Measurements from ENCODE around the gene TLR1.
"Not testable (repeated sequence)": the region's sequence is repeated elsewhere in the genome, so short reads cannot be mapped to it uniquely, and the experiment has no call there.

Gene TLR1

DNA sequence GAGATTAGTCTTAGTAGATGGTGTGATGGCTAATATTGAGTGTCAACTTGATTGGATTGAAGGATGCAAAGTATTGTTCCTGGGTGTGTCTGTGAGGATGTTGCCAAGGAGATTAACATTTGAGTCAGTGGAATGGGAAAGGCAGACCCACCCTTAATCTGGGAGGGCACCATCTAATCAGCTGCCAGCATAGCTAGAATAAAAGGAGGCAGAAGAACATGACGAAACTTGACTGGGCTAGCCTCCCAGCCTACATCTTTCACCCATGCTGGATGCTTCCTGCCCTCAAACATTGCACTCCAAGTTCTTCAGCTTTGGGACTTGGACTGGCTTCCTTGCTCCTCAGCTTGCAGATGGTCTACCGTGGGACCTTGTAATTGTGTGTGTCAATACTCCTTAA is 34.3 kb downstream of the TLR1 start:
- DNase-seq: not testable (repeated sequence)

DNA sequence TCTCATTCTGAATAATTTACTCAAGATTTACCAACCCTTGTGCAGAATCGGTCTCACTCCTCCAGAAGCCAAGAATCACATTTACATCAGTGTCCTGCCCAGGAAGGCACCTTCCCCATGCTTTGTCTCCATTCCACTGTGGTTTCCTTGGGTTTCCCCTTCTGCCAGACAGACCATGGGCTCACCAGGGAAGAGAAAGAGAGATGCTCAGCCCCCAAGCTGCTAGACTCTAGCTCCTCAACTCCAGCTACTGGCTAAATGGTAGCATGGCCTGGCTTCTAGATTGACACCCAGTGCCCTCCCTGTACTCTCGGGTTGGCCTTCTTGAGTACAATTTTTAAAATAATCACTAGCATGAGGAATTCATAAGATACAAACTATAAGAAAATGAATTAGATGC is 34.7 kb downstream of the TLR1 start:
- DNase-seq: no peak

DNA sequence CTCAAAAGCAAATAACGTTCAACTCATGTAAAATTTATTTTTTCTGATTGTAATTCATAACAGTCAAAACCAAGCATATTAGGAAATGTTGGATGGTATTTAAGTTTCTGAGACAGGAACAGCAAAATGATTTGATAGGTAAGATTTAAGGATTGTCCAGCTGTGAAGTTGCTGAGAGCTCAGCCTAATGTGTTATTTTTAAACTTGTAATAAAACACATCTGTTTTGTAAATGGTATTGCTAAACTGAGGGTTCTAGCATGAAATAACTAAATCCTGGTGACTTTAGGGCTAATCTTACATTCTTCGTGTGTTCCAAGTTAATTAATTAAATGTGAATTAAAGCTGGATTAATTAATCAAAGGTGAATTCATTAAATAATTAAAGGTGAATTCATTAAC is 35.1 kb downstream of the TLR1 start:
- DNase-seq: no peak

DNA sequence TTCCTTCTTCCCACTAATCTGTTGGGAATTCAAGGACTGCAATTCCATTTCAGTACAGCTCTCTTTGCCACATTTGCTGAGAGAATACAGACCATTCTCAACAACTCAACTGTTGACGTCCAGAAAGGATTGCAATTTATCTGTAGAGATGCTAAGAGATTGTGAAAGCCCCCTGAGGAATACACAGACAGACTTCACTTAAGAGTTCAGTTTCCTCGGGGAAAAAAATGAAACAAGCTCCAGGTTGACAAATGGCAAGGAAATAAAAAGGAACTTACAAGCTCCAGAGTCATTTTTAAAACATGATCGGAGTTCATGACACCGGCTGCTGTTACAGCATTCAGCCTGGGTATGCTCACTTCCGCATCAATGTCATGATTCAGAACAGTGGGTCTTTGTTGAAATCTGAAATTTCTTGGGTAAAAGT is 35.6 kb downstream of the TLR1 start:
- DNase-seq: no peak

DNA sequence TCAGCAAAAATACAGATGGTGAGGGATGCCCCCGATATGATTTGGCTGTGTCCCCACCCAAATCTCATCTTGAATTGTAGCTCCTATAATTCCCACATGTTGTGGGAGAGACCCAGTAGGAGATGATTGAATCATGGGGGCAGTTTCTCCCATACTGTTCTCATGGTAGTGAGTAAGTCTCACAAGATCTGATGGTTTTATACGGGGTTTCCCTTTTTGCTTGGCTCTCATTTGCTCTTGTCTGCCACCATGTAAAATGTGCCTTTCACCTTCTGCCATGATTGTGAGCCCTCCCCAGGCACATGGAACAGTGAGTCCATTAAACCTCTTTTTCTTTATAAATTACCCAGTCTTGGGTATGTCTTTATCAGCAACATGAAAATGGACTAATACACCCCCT is 37.7 kb downstream of the TLR1 start:
- not testable (repeated sequence) for DNase-seq

DNA sequence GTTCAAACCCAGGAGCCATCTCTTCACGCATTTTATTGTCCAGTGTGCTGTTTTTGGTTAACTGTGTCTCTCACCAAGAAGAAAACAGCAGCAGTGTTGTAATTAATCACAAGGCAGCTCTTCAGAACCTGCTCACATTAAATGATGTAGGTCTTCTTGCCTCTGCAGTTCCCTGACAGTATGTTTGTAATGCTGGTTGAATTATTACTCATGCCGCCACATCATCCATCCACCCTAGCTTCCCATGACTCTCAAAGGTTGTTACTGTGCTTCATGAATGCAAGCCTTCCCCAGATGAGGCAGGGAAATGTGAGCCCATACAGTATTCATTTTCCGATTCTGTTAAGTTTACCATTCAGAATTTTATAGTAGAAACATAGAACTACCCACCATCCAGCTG is 39.2 kb downstream of the TLR1 start:
- no peak for DNase-seq

DNA sequence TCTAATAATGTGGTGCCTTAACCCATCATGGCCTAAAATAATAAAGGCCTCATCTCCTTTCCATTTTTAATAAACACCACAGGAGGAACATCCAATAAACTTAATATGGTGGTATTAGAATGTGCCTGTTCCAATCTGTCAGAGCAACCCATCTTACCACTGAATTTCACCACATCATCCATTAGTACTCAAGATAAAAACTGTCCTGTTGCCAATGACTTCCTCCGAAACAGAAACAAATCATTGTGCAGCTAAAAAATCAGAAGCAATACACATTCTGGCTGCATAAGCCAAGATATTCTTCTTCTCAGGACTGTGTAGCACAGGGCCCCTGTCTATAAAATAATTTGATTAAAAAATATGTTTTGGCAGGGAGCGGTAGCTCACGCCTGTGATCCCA is 40.3 kb downstream of the TLR1 start:
- no peak for DNase-seq

DNA sequence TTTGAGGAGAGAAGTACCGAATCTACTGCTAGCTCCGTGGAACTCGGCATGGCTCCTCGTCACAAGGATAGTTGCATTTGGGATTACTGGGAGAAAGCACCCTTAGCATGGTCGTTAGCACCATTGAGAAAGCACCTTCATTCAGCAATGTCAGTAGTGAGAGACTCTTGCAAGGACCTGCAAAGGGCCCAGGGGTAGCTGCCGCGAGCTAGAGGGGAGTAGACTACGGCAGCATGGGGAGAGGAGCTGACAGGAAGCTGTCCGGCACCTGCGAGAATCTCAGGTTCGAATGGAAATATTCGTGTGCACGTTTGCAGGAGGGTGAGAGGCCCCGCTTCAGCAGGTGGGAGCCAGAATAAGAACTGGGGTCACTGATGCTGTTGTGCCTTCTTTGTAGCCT is 42.0 kb downstream of the TLR1 start:
- DNase-seq: no peak

DNA sequence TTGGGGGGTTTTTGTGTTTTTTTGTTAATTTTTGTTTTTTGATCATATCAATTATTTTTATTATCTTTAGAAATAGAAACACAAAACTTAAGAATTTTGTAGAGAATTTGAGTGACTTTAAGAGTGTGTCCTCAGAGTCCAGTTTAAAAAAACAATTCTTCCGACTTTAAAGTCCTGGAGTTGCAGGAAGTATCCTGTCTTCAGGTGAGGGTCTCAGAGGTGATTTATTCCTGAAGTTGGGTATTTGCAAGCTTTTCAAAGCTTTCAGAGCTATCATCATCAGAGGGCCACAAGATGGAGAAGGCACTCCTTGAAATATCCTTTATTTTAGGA is 44.8 kb downstream of the TLR1 start:
- DNase-seq: no peak

DNA sequence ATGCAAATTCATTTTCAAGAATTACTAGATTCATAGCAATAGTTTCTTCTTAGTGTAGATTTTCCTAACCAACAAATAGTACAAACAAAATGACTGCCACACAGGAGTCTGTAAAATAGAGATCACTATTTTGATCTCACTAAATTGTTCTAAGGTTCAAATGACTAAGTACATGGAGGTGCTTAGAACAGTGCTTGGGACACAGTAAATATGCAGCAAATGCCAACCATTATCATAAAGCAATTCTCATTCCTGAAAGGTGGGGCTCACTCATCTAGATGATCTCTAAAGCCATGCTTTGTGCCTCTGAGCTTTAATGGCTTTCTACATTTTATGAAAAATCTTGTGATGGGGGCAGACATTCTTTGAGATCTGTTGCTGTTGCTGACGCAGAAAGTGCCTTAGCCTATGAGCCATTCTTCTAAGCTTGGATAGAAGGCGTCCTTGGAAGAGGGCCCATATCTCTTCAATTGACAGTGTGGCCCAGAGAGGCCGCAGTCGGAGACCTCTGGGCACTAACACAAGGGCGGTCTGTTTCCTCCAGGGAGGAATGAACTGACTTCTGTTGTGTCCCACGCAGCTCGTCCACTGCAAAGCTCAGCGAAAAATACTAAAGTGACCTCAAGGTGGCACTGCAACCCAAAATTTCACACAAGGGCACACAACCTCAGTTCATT is 45.3 kb downstream of the TLR1 start:
- DNase-seq: peak; percentile 75

DNA sequence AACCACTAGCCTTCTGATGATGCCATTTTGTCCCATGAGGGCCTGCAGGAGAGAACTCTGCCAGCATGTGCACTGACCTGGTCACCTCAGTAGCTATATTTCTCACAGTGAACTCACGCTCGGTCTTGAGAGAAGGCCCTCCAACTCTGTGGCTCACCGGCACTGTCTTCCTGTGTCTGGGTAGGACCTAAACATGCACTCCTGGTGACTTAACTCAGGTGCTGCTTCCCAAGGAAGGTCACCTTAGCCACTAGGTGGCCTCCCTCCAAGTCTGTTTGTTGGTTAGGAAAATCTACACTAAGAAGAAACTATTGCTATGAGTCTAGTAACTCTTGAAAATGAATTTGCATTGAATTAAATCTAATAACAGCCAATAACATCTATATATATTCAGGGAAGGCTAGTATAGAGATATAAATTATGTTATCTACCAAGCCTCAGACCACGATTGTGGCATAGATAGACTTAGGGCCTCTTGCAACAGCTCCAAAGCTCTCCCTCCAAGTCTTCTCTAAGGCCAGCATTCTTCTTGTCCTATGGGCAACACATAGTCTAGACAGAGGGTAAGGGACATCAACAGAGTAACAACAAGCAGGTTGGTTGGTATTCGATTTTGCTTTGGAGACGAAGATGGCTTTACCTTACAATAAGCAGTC is 46.5 kb downstream of the TLR1 start:
- peak; percentile 17 for DNase-seq

DNA sequence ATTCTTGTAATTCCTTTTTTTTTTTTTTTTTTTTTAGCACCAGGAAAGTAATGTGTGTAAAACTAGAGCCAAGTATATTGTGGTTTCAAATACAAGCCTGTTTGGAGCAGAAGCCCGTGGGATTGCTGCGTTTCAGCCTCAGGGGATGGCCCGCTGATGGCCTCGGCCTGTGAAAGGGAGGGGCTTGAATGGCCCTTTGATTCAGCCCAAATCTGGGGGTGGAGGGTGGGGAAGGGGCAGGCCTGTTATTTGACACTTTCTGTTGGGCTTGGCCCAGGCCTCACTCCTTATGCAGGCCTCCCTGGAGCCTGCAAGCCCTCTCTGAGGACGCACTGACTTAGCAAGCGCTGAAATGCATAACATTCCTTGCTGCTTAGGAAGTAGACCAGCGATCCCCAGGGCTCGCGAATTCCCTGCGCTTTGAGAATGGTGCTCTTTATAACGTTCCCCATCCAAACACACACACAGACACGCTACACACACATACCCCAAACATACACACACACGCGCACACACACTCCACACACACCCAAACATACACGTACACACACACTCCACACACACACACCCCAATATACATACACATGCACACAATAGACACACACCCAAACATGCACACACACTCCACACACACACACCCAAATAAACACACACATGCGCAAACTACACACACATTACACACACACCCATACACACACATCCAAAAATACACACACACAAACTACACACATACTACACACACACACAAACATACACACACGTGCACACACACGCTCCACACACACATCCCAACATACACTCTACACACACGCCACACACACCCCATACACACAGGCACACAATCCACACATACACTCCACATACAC is 51.4 kb downstream of the TLR1 start:
- no peak for DNase-seq

DNA sequence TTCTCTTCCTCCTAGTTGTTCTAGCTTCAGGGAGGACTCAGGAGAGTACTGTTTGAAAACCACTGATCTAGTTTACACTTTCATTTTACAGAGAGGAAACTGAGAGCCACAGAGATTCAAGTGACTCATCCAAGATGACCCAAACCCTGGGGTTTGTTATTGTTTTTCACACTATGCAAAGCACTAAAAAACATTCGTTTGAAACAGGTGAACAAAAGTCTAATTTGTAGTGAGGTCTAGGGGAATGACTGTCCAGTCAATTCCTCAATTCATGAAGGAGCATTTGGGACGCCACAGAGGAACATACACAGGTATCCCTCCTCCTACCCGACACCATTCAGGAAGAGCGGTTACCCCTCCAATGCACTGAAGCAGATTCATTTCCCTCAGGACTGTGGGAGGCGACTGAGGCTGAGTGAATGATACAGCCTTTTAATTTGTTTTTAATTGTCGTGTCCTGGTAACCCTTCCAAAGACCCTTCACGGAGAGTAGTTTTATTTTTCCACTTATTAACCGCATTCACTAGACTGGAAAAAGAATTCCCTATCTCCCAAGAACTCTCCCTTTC is 52.1 kb downstream of the TLR1 start:
- DNase-seq: no peak

DNA sequence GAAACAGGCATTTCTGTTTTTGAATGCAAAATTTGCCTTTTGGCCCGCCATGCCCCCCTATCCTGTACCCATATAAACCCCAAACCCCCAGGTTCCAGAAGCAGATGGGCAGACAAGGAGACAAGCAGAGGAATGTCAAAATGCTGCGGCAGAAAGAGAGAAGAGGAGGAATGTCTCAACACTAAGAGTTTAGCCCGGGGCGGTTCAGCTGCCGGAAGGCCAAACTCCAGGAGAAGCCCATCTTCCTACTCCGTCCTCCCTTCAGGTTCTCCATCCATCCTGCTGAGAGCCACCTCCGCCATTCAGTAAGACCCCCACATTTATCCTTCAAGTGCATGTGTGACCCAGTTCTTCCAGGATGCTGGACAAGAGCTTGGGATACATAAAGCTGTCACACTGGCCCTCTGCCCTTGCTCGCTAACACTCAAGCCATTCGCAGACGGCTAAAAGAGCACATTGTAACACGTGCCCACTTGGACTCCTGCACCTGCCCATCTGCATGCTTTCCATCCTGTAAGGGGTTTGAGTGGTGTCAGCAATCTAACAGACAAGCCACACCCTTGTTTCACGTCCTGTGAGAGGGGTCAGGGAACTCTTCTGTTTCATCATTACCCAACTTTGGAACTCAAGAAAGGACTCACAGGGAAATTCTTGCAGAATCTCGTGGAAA is 53.1 kb downstream of the TLR1 start:
- DNase-seq: no peak

DNA sequence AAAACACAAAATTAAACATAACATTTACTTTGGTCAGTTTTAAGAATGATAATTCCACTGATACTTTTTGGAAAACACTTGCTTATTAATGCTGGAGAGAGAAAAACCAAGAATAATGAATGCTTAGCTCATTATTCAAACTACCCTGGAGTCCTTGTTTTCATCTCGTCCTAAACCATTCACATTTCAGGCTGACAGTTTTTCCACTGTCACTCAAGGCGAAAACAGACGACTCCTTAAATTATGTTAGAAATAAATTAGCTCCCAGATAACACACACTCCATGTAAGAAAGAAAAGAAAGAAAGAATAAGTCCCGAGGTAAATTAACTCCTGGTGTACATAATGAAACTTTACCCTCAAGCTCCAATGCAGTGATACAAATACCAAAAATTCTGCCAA is 55.3 kb downstream of the TLR1 start:
- no peak for DNase-seq

DNA sequence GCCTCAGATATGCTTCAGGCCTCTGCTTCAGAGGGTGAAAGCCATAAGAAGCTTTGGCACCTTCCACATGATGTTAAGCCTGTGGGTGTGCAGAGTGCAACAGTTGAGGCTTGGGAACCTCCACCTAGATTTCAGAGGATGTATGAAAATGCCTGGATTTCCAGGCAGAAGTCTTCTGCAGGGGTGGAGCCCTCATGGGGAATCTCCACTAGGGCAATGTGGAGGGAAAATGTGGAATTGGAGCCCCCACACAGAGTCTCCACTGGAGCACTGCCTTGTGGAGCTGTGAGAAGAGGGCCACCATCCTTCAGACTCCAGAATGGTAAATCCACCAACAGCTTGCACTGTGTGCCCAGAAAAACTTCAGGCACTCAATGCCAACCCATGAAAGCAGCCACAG is 57.0 kb downstream of the TLR1 start:
- DNase-seq: no peak

Measured in CD4-positive, alpha-beta T cell treated with Interleukin-17A for 1 hour (primary cell).